Measurements from ENCODE around the gene ZNF639. TPM values are rescaled to one million over a fixed set of nuclear protein-coding genes. Genes with fewer than 3 reads are reported as not detected.

Gene ZNF639
- total and polyA plus RNA-seq, 2 experiments from 2014 or later, result 33.6 to 62.8 TPM

DNA sequence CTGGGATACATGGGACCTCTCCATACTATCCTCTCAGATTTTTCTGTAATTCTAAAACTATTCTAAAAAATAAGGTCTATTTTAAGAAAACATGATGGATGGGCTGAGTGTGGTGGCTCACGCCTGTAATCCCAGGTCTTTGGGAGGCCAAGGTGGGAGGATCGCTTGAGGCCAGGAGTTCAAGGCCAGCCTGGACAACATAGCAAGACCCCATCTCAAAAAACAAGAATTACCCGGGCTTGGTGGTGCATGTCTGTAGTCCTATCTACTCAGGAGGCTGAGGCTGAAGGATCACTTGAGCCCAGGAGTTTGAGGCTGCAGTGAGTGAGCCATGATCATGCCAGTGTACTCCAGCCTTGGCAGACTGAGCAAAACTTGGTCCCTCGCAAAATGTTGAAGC lies 9.4 kb downstream of the ZNF639 start:
- TF ChIP-seq EZH2phosphoT487 (IDR thresholded peaks at IDR 0.05; ENCODE audit: unreplicated experiment) (no peak), JUNB (IDR thresholded peaks at IDR 0.05; ENCODE audit: unreplicated experiment) (no peak), ZNF114 (CRISPR knock-in tag; IDR thresholded peaks at IDR 0.05) (no peak), STAT1 (IDR thresholded peaks at IDR 0.05; ENCODE audit: unreplicated experiment) (no peak), CREB1 (CRISPR knock-in tag; IDR thresholded peaks at IDR 0.05; ENCODE audit: low read depth) (no peak), EZH2 (IDR thresholded peaks at IDR 0.05; ENCODE audit: low read depth, unreplicated experiment) (no peak), ZNF331 (CRISPR knock-in tag; IDR thresholded peaks at IDR 0.05; ENCODE audit: low read depth) (no peak), POLR2AphosphoS5 (IDR thresholded peaks at IDR 0.05; ENCODE audit: low read depth) (no peak), NANOG (IDR thresholded peaks at IDR 0.05; ENCODE audit: borderline replicate concordance) (no peak)
- TF ChIP-seq, protein P1, sequence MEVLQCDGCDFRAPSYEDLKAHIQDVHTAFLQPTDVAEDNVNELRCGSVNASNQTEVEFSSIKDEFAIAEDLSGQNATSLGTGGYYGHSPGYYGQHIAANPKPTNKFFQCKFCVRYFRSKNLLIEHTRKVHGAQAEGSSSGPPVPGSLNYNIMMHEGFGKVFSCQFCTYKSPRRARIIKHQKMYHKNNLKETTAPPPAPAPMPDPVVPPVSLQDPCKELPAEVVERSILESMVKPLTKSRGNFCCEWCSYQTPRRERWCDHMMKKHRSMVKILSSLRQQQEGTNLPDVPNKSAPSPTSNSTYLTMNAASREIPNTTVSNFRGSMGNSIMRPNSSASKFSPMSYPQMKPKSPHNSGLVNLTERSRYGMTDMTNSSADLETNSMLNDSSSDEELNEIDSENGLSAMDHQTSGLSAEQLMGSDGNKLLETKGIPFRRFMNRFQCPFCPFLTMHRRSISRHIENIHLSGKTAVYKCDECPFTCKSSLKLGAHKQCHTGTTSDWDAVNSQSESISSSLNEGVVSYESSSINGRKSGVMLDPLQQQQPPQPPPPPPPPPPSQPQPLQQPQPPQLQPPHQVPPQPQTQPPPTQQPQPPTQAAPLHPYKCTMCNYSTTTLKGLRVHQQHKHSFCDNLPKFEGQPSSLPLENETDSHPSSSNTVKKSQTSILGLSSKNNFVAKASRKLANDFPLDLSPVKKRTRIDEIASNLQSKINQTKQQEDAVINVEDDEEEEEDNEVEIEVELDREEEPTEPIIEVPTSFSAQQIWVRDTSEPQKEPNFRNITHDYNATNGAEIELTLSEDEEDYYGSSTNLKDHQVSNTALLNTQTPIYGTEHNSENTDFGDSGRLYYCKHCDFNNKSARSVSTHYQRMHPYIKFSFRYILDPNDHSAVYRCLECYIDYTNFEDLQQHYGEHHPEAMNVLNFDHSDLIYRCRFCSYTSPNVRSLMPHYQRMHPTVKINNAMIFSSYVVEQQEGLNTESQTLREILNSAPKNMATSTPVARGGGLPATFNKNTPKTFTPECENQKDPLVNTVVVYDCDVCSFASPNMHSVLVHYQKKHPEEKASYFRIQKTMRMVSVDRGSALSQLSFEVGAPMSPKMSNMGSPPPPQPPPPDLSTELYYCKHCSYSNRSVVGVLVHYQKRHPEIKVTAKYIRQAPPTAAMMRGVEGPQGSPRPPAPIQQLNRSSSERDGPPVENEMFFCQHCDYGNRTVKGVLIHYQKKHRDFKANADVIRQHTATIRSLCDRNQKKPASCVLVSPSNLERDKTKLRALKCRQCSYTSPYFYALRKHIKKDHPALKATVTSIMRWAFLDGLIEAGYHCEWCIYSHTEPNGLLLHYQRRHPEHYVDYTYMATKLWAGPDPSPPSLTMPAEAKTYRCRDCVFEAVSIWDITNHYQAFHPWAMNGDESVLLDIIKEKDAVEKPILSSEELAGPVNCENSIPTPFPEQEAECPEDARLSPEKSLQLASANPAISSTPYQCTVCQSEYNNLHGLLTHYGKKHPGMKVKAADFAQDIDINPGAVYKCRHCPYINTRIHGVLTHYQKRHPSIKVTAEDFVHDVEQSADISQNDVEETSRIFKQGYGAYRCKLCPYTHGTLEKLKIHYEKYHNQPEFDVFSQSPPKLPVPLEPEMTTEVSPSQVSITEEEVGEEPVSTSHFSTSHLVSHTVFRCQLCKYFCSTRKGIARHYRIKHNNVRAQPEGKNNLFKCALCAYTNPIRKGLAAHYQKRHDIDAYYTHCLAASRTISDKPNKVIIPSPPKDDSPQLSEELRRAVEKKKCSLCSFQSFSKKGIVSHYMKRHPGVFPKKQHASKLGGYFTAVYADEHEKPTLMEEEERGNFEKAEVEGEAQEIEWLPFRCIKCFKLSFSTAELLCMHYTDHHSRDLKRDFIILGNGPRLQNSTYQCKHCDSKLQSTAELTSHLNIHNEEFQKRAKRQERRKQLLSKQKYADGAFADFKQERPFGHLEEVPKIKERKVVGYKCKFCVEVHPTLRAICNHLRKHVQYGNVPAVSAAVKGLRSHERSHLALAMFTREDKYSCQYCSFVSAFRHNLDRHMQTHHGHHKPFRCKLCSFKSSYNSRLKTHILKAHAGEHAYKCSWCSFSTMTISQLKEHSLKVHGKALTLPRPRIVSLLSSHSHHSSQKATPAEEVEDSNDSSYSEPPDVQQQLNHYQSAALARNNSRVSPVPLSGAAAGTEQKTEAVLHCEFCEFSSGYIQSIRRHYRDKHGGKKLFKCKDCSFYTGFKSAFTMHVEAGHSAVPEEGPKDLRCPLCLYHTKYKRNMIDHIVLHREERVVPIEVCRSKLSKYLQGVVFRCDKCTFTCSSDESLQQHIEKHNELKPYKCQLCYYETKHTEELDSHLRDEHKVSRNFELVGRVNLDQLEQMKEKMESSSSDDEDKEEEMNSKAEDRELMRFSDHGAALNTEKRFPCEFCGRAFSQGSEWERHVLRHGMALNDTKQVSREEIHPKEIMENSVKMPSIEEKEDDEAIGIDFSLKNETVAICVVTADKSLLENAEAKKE (CRISPR knock-in tag; IDR thresholded peaks at IDR 0.05), result no peak
- TF ChIP-seq, protein P2, sequence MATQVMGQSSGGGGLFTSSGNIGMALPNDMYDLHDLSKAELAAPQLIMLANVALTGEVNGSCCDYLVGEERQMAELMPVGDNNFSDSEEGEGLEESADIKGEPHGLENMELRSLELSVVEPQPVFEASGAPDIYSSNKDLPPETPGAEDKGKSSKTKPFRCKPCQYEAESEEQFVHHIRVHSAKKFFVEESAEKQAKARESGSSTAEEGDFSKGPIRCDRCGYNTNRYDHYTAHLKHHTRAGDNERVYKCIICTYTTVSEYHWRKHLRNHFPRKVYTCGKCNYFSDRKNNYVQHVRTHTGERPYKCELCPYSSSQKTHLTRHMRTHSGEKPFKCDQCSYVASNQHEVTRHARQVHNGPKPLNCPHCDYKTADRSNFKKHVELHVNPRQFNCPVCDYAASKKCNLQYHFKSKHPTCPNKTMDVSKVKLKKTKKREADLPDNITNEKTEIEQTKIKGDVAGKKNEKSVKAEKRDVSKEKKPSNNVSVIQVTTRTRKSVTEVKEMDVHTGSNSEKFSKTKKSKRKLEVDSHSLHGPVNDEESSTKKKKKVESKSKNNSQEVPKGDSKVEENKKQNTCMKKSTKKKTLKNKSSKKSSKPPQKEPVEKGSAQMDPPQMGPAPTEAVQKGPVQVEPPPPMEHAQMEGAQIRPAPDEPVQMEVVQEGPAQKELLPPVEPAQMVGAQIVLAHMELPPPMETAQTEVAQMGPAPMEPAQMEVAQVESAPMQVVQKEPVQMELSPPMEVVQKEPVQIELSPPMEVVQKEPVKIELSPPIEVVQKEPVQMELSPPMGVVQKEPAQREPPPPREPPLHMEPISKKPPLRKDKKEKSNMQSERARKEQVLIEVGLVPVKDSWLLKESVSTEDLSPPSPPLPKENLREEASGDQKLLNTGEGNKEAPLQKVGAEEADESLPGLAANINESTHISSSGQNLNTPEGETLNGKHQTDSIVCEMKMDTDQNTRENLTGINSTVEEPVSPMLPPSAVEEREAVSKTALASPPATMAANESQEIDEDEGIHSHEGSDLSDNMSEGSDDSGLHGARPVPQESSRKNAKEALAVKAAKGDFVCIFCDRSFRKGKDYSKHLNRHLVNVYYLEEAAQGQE (IDR thresholded peaks at IDR 0.05; ENCODE audit: unreplicated experiment), result no peak
- no peaks in the 10 kb centered on the region for H3K27me3 Mint-ChIP-seq (ENCODE audit: insufficient read depth, low read depth, poor library complexity)
- Histone ChIP-seq H3K4me2 (no peak overlapping the region), H3K9me2 (ENCODE audit: insufficient read depth) (no peaks in the 10 kb centered on the region), H3K79me2 (replicated peaks; ENCODE audit: insufficient read depth) (peaks cover 17% of the 10 kb centered on the region), H3K36me3 (ENCODE audit: insufficient read depth) (peaks cover 57% of the 10 kb centered on the region), H4K20me1 (replicated peaks; ENCODE audit: insufficient read depth) (peaks cover 17% of the 10 kb centered on the region), H3F3A (replicated peaks; ENCODE audit: low read depth) (no peaks in the 10 kb centered on the region), H2AFZ (no peak overlapping the region), H3K4me3 (no peak overlapping the region), H3K27ac (ENCODE audit: low read depth) (no peak overlapping the region), H3K4me1 (ENCODE audit: insufficient read depth) (no peaks in the 10 kb centered on the region), H3K27me3 (ENCODE audit: insufficient read depth) (no peaks in the 10 kb centered on the region)
- no peak overlapping the region for H3K4me3 Mint-ChIP-seq
- peaks cover 84% of the 10 kb centered on the region for H3K36me3 Mint-ChIP-seq (ENCODE audit: low read depth)
- no peaks in the 10 kb centered on the region for H3K9me3 Mint-ChIP-seq
- DNase-seq (ENCODE audit: low spot score) (no peak), ATAC-seq (no peak)
- no peak overlapping the region for H3K27ac Mint-ChIP-seq
- no peaks in the 10 kb centered on the region for H3K4me1 Mint-ChIP-seq

Measured in GM23338 (cell line).